ENCODE results near the gene IL17REL.

IL17REL gene

DNA sequence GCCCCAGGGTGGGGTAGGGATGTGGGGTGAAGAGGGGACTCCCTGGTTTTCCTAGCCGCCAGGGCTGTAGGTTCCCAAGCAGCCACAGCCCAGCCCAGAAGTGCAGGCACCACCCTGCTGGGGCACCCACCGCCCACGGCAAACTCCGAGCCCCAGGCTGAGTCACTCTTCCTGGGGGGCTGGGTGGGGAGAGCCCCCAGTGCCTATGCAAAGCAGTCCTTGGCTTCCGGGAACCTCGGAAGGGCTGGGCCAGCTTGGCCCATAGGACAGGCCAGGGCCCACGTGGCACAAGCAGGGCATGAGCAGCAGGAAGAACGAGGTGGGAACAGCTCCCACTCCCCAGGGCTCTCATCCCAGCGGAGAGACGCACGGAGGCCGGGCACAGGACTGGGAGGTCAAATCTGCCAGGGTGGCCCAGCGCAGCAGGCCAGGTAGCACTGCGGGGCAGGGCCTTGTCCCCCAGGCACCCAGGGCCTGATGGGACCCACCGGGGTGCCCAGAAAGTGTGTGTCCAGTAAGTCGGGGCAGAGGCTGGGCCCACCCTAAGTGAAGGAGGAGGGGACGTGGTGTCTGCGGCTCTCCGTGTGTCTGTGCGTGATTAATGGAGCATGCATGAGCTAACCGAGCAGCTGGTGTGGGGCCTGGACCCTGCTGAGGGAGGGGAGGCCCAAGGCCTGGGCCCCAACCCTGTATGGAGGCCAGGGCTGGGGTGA, 4.6 kb upstream of the IL17REL start:
- no peaks in the 10 kb centered on the region for H3K9me2 ChIP-seq (ENCODE audit: low read depth, low read length)
- no peaks in the 10 kb centered on the region for H3K9me3 ChIP-seq (ENCODE audit: low read length)
- H3K36me3 ChIP-seq (ENCODE audit: insufficient read depth, low read length): no peaks in the 10 kb centered on the region
- H3K4me1 ChIP-seq (ENCODE audit: insufficient read depth, low read length, severe bottlenecking): no peaks in the 10 kb centered on the region
- TF ChIP-seq, protein P1, sequence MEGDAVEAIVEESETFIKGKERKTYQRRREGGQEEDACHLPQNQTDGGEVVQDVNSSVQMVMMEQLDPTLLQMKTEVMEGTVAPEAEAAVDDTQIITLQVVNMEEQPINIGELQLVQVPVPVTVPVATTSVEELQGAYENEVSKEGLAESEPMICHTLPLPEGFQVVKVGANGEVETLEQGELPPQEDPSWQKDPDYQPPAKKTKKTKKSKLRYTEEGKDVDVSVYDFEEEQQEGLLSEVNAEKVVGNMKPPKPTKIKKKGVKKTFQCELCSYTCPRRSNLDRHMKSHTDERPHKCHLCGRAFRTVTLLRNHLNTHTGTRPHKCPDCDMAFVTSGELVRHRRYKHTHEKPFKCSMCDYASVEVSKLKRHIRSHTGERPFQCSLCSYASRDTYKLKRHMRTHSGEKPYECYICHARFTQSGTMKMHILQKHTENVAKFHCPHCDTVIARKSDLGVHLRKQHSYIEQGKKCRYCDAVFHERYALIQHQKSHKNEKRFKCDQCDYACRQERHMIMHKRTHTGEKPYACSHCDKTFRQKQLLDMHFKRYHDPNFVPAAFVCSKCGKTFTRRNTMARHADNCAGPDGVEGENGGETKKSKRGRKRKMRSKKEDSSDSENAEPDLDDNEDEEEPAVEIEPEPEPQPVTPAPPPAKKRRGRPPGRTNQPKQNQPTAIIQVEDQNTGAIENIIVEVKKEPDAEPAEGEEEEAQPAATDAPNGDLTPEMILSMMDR (IDR thresholded peaks at IDR 0.05; ENCODE audit: low read length): no peak
- no peak for TF ChIP-seq EZH2 (IDR thresholded peaks at IDR 0.05; ENCODE audit: borderline replicate concordance, low read length)
- peaks cover 11% of the 10 kb centered on the region; the same call in 1 of the 2 replicates for H3K27me3 ChIP-seq (ENCODE audit: insufficient read depth, low read length)
- H3F3A ChIP-seq (ENCODE audit: insufficient read depth, low read length): no peaks in the 10 kb centered on the region
- H3K79me2 ChIP-seq (ENCODE audit: insufficient read depth, low read length): no peaks in the 10 kb centered on the region
- H3K4me3 ChIP-seq (ENCODE audit: low read depth, low read length, poor library complexity, severe bottlenecking): no peak overlapping the region
- no peak overlapping the region for H2AFZ ChIP-seq (ENCODE audit: low read length)
- no peak overlapping the region for H3K27ac ChIP-seq (ENCODE audit: low read depth, low read length, poor library complexity, severe bottlenecking)
- no peak overlapping the region for H3K4me2 ChIP-seq (ENCODE audit: low read length)
- H3K9ac ChIP-seq (ENCODE audit: low read length): no peak overlapping the region
- no peaks in the 10 kb centered on the region for H4K20me1 ChIP-seq (ENCODE audit: insufficient read depth, low read length)

DNA sequence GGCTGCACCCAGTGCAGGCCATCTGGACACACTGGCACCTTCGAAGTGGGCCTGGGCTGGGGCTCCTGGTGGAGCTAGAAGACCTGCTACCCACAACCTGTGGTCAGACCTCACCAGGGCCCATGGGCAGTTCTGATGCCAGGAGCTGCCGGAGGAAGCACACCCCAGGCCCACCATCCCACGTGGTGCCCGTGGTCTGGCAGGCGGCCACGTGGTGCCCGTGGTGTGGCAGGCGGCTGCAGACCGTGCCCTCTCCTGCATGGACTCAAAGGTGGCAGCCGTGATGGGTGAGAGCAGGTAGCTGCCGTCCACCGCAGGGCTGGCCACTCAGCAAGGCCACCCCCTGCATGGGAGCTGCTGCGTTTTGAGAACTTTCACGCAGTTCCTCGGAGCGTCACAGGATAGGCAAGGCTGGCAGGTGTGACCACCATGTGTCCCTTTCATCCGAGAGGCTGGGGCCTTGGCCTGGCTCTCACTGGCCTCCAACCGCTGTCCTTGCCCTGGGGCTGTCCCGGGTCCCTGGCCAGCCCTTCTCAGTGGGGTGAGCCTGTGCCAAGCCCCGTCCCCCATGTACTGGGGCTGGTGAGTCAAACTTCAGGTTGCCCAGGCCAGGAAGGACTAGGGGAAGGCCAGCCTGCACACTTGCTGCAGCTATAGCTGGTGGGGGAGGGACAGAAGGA, 3.9 kb upstream of the IL17REL start:
- Histone ChIP-seq H3K4me2 (ENCODE audit: low read length) (no peak overlapping the region), H3K27me3 (ENCODE audit: insufficient read depth, low read length) (peaks cover 11% of the 10 kb centered on the region; the same call in 1 of the 2 replicates), H3K9ac (ENCODE audit: low read length) (no peak overlapping the region)

DNA sequence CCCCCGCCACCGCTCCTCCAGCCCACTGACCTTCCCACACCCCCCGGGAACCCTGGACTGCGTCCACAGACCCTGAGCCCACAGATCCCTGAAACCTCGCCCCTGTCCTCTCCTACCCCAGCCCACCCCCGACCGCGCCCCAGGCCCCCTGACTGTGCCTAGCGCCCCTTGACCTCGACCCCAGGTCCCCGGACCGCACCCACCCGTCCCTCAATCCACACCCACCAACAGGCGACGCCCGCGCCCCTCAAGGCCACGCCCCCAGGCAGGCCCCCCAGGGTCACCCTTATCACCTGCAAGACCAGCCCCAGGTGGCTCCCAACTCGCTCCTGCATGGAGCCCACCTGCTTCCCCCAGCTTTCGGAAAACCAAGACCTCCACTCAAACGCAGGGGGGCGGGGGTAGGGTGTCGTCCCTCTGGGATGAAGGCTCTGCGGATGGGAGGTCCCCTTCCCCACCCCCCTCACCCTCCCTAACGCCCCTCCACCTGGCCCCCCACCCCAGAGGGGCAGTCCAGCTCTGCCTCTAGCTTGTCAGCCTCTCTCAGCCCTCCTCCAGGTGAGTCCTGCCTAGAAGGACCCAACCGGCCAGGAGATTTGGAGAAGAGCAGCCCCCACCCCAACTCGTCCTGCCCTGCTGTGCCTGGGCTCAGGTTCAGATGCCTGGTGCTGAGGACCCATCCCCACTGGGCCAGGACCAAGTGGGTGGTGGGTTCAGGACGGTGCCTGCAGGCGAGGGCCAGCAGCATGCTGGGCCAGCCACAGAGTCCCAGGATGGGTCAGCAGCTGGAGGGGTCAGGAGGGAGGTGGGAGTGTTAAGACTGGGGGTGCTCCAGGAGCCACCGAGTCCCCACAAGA, 3.1 kb upstream of the IL17REL start:
- no peaks in the 10 kb centered on the region for H4K20me1 ChIP-seq (ENCODE audit: insufficient read depth, low read length)
- H3K9me3 ChIP-seq (ENCODE audit: low read length): no peaks in the 10 kb centered on the region
- no peak overlapping the region for H3K4me3 ChIP-seq (ENCODE audit: low read depth, low read length, poor library complexity, severe bottlenecking)
- H3K9me2 ChIP-seq (ENCODE audit: low read depth, low read length): no peaks in the 10 kb centered on the region
- no peak overlapping the region for H3K27ac ChIP-seq (ENCODE audit: low read depth, low read length, poor library complexity, severe bottlenecking)
- H3K79me2 ChIP-seq (ENCODE audit: insufficient read depth, low read length): no peaks in the 10 kb centered on the region
- H3K4me1 ChIP-seq (ENCODE audit: insufficient read depth, low read length, severe bottlenecking): no peaks in the 10 kb centered on the region
- H3K4me2 ChIP-seq (ENCODE audit: low read length): no peak overlapping the region
- no peak overlapping the region for H3K9ac ChIP-seq (ENCODE audit: low read length)
- TF ChIP-seq EZH2 (IDR thresholded peaks at IDR 0.05; ENCODE audit: borderline replicate concordance, low read length): no peak
- TF ChIP-seq, protein P1 (IDR thresholded peaks at IDR 0.05; ENCODE audit: low read length): no peak
- H3K36me3 ChIP-seq (ENCODE audit: insufficient read depth, low read length): no peaks in the 10 kb centered on the region
- peaks cover 11% of the 10 kb centered on the region; the same call in 1 of the 2 replicates for H3K27me3 ChIP-seq (ENCODE audit: insufficient read depth, low read length)
- no peaks in the 10 kb centered on the region for H3F3A ChIP-seq (ENCODE audit: insufficient read depth, low read length)
- H2AFZ ChIP-seq (ENCODE audit: low read length): no peak overlapping the region

More for the DNA sequence above, 3.9 kb upstream of the IL17REL start:
- no peaks in the 10 kb centered on the region for H3K9me3 ChIP-seq (ENCODE audit: low read length)
- no peak overlapping the region for H3K4me3 ChIP-seq (ENCODE audit: low read depth, low read length, poor library complexity, severe bottlenecking)
- H3K36me3 ChIP-seq (ENCODE audit: insufficient read depth, low read length): no peaks in the 10 kb centered on the region
- H3K79me2 ChIP-seq (ENCODE audit: insufficient read depth, low read length): no peaks in the 10 kb centered on the region
- no peak overlapping the region for H3K27ac ChIP-seq (ENCODE audit: low read depth, low read length, poor library complexity, severe bottlenecking)
- no peak overlapping the region for H2AFZ ChIP-seq (ENCODE audit: low read length)
- H3F3A ChIP-seq (ENCODE audit: insufficient read depth, low read length): no peaks in the 10 kb centered on the region
- H3K4me1 ChIP-seq (ENCODE audit: insufficient read depth, low read length, severe bottlenecking): no peaks in the 10 kb centered on the region
- H3K9me2 ChIP-seq (ENCODE audit: low read depth, low read length): no peaks in the 10 kb centered on the region
- TF ChIP-seq EZH2 (IDR thresholded peaks at IDR 0.05; ENCODE audit: borderline replicate concordance, low read length): no peak
- TF ChIP-seq, protein P1 (IDR thresholded peaks at IDR 0.05; ENCODE audit: low read length): no peak
- no peaks in the 10 kb centered on the region for H4K20me1 ChIP-seq (ENCODE audit: insufficient read depth, low read length)

Measured in OCI-LY1 (cell line).